Activated CD8-positive, alpha-beta memory T cell treated with anti-CD3 and anti-CD28 coated beads for 1 hour (primary cell): ENCODE results near the gene SLC4A9.
"Not testable (repeated sequence)": the region's sequence is repeated elsewhere in the genome, so short reads cannot be mapped to it uniquely, and the experiment has no call there.

Experiments
- DNase-seq, 2 donors: peaks; one replicate each; pipeline ENCODE4 v3.0.0-alpha.2; 2020; ENCODE audit warnings: low read depth in 1 of 2; ENCODE audit errors: extremely low read depth in 1 of 2

The SLC4A9 gene

GRCh38 chr5:140338908-140339307, 21.1 kb upstream of the SLC4A9 start:
- no peak for DNase-seq

DNA sequence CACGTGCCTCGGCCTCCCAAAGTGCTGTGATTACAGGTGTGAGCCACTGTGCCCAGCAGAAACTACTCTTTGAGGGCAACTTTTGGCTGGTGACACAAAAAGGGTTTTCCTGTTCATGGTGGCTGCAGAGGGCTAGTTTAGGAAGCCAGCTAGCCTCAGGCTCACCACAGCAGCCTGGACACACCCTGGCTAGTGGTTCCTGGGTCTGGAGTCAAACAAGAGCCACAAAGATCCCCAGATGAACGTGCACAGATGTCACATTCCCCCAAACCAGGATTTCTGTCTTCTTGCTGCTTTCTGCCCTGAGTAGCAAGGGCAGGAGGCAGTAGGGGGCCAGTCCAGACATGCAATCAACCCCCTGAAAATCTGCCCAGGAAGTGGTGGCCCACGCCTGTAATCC, 20.4 kb upstream of the SLC4A9 start:
- DNase-seq, result no peak

GRCh38 chr5:140340605-140341121, 19.3 kb upstream of the SLC4A9 start:
- DNase-seq, result no peak

DNA sequence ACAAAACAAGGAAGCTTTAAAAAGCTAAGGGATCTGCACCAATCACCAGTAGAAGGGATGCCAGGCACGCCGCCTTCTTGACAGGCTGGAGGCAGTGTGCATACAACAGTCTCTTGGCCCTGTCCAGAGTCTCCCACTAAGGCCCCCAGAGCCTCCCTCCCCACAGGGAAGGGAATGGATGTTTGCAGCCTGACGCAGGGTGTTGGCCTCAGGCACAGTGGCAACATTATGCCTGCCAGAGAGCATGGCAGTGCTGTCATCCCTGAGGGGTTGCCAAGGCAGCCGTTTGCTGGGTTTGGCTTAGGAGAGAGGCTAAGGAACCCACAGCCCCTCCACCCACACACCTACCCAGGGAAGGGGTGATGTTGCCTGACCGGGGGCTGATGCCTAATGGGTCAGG, 18.4 kb upstream of the SLC4A9 start:
- no peak for DNase-seq

GRCh38 chr5:140342287-140342686, 17.7 kb upstream of the SLC4A9 start:
- no peak for DNase-seq

- no peak for DNase-seq
Observed at GRCh38 chr5:140342896-140343295, 17.1 kb upstream of the SLC4A9 start.

DNA sequence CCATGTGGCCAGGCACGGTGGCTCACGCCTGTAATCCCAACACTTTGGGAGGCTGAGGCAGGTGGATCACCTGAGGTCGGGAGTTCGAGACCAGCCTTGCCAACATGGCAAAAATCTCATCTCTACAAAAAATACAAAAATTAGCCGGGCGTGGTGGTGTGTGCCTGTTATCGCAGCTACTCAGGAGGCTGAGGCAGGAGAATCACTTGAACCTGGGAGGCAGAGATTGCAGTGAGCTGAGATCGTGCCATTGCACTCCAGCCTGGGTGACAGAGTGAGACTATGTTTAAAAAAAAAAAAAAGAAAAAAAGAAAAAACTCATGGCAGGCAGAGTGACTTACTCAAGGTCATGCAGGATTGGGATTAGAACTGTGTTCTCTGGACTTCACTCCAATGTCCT, 16.1 kb upstream of the SLC4A9 start:
- DNase-seq, result not testable (repeated sequence)

DNA sequence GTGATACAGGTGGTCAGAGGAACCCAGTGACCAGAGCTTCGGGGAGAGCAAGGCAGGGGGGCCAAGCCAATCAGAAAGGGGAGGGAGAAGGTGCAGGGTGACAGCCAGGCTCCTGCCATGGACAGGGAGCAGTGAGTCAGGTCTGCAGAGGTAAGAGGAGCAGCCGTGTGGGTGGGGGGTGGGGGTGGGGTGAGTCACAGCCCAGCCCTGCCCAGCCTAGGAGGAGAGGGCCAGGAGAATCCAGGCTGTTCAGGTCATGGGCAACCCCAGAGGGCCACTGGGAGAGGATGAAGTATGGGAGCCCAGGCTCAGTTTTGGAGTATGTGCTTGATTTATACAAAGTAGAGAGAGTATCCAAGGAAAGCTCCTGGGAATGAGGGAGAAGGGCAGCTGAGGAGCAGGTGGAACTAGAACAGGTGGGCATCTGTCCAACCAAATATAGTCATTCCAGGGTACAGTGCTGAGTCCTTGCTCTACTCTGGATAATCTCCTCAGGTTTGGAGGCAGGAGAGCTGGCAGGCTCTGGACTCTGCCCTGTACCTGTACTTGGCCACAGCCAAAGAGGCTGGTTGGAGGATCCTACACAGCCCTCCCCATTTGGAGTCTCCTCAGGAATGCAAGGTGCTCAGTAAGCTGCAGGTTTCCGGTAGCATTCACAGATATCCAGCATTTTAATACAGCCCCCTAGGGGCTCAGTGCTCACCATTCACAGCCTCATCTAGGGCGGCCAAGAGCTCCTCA, 15.1 kb upstream of the SLC4A9 start:
- DNase-seq, result no peak

- DNase-seq, result no peak
Observed at GRCh38 chr5:140345919-140346347, 14.1 kb upstream of the SLC4A9 start.

DNA sequence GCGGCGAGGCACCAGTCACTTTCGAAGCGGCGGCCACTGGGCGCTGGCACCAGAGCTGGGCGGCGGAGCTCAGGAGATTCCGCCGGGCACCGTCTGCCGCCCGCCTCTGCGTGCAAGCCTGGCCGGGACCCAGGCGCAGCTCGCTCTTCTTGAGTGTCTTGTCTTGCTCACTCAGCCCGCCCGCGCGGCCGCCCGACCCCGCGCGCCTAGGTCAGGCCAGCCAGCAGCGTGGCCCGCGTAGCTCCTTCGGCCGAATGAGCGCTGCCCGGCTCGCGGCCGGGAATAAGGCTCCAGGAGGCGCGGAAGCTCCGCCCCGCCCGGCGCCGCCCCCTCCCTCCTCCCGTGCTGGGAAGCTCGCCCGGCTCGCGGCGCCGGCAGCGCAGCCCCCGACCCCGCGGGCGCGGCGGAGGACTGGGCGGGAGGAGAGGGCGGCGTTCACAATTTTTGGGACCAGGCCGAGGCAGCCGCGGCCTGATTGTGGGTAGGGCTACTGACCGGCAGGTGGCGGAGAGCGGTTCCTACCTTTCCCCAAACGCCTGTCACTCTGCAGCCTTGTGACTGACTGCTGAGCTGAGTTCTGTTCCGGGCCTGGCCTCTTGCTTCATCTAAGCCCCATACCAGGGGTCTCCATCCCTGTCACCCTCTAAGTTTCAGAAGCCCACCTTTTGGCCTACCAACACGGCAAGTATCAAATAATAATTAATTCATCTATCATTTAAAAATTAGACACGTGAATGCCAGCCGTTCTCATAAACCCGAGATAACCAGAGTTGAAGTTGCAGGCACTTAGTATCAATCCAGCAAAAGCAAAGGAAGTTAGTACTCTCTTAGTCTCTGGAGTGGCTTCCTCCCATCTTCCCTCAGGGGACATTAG, 13.4 kb upstream of the SLC4A9 start, which contains the start of gene HBEGF:
TSS of gene HBEGF (minus strand) at position 256 of the 874 bp plus-strand sequence. CDS start 275 bp downstream, outside the sequence.
- DNase-seq, result peak; percentile 6 to 34

DNA sequence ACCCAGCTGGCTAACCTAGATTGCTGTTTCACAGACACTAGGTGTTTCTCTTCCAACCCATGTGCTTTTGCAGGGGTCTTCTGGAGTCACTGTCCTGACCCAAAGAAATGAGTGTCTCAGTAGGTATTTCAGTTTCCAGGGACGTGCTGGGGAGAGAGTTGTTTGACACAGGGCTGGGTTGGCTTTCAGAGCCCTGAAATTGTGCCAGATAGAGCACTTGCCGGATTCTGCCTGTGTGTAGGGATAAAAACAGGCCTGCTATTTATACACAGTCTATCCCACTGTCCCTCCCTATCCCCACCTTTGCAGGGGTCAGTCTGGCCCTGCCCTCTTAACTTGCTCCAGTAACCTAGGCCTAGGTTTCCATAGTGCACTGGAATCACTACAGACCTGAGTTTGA, 12.6 kb upstream of the SLC4A9 start:
- DNase-seq, result no peak

DNA sequence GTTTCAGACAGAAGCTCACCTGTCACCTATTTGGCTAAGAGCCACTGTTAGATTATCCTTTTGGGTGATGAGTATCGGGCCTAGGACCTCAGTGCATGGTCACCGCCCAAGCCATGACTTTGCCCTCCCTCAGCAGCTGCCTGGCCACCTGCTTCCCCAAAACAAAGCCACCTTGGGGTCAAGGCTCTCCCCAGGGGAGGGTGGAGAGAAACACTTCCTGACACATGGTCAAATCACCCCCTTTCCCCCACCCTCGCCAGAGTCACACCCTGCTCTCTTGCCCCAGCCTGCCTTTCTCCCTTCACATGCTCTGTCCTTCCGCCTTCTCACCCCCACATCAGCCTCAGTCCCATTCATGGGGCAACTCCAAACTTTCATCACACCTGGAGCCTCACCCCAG, 11.9 kb upstream of the SLC4A9 start:
- DNase-seq, result no peak

DNA sequence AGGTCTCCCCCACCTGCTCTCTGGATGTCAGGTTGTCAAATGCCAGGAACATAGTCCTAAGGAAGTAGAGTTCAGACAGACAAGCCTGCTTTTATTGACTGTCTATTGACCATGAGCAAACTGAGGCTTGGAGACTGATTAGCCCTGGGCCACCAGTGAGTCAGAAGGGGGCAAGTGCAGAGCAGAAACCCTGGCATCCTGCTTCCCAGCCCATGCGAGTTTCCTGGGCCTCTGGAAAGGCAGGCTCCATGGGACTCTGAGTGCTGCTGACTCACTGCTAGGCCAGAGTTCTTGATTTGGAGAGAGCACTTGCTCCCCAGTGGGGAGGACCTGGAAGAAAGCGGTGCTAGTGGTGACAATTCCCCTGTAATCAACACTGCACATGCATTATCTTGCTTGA, 10.8 kb upstream of the SLC4A9 start:
- DNase-seq, result no peak

GRCh38 chr5:140351609-140352334, 8.2 kb upstream of the SLC4A9 start:
- peak in 1 of 2 donors; percentile 19 for DNase-seq

DNA sequence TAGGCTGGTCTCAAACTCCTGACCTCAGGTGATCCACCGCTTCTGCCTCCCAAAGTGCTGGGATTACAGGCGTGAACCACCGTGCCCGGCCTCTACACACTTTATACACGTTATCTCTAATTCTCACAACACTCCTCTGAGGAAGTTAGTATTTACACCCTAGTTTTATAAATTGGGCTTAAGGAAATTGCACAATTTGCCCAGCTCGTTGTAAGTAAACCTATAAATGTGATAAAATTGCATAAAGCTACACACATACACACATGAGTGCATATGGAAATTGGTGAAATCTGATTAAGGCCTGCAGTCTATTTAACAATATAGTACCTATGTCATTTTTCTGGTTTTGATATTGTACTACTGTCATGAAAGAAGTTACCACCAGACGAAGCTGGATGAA, 4.4 kb upstream of the SLC4A9 start:
- no peak for DNase-seq

DNA sequence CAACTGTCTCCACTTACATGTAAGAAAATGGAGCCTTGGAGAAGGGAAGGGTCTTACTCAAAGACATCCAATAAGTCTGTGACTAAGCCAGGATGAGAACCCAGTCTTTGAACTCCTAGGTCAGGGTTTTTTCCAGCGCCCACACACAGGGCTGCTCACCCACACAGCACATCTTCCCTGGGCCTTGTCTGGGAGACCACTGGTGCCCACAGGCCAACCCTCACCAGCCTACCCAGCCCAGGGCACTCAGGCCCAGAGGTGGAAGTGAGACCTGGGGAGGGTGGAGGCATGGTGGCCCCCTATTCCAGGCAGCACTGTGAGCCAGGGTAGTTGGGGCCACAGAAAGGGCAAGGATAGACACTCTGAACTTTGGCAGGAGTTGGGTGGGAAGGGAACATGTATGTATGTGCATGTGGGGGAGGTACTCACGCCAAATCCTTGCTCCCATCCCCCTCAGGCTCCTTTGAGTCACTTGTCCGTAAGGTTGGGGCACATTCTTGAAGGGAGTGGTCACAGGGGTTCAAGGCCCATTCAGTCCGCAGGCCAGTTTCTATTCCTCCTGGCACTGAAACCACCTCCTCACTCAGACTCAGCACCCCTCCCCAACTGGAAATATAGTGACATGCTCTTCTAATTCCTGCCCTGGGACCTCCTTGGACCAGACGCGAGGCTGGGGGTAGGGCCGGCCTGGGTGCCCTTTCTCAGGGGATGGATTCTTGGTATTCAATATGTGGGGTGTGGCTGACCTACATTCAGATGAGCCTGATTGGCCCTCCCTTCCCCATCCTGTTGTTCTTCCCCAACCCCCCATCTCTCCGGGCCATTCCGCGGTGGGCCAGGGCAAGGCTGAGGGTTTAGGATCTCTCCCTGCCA, 2.9 kb upstream of the SLC4A9 start:
- no peak for DNase-seq

DNA sequence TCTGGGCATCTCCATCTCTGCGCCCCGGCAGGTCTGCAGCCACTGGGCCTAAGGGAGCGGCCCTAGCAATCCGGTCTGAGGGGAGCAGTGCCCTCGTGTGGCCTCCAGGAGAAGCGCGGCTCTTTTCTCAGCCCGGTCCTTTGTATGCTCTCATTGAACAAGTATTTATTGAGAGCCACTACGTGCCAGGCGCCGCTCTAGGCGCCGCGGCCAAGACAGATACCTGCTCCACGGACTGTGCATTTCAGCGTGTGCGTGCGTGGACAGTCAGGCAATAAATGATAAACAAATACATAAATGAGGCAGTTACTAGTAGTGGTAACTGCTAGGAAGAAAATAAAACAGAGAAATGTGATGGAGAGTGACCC, 2.3 kb upstream of the SLC4A9 start:
- peak; percentile 43 to 44 for DNase-seq

DNA sequence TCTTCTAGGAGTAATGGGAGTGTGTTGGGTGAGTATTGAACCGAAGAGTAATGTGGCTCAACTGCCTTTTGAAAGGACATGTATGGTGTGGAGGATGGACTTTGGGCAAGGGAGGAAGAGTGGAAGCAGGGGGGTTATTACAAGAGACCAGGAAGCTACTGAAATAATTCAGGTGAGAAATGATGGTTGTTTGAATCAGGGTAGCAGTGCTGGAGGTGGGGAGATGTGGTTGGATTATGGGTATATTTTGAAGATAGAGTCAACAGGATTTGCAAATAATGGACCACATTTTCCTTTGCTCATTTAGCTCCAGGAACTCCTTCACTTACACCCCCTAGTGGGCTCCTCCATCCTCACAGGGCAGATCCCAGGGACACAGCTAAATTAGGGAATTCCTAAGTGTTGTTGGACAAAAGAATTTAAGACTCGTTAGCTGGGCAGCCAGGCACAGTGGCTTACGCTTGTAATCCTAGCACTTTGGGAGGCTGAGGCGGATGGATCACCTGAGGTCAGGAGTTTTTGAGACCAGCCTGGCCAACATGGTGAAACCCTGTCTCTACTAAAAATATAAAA, 1.2 kb upstream of the SLC4A9 start:
- no peak for DNase-seq

GRCh38 chr5:140360681-140361479, 886 bp downstream of the SLC4A9 start:
- DNase-seq, result no peak
